GM20431 (cell line): ENCODE data around the gene IKBIP.
"Not testable (repeated sequence)": the region's sequence is repeated elsewhere in the genome, so short reads cannot be mapped to it uniquely, and the experiment has no call there.

Experiments
- in situ Hi-C: fragments of 300-500 bp; cut with MseI, MboI; formaldehyde crosslinking; loops from one replicate; pipeline ENCODE4 v1.15.0; 2020; ENCODE audit warnings: low sequenced_read_pairs; ENCODE audit not compliant: unreplicated experiment

The IKBIP gene, protein sequence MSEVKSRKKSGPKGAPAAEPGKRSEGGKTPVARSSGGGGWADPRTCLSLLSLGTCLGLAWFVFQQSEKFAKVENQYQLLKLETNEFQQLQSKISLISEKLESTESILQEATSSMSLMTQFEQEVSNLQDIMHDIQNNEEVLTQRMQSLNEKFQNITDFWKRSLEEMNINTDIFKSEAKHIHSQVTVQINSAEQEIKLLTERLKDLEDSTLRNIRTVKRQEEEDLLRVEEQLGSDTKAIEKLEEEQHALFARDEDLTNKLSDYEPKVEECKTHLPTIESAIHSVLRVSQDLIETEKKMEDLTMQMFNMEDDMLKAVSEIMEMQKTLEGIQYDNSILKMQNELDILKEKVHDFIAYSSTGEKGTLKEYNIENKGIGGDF

DNA sequence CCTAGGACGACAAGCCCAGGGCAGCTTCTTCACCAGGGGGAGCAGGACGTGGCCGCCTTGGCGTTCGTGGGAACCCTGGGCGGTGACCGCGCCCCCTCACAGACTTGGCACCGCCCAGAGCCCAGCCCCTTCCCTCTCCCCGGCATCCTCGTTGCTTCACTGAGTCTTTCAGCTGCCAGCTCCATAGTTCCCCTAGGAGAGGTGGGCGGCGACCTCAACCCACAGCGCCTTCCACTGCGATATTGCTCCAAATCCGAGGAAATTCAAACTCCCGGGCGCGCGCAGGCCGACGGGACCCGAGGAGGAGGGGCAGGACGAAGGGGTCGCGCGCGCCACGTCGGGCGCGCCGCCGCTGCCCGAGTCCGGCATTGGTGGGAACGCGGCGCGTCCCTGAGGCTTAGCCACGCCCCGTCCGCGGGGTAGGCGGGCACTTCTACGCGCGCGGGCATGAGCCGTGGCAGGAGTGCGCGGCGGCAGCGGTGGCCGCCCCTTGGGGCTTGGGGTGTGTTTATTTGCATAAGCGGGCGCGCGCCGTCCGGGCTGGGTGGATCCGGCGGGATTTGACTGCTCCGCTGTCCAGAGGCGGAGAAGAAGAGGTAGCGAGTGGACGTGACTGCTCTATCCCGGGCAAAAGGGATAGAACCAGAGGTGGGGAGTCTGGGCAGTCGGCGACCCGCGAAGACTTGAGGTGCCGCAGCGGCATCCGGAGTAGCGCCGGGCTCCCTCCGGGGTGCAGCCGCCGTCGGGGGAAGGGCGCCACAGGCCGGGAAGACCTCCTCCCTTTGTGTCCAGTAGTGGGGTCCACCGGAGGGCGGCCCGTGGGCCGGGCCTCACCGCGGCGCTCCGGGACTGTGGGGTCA lies at the start of gene IKBIP, which contains the start of gene APAF1:
Gene IKBIP, minus strand, starts transcription at position 77 of the 860 bp plus-strand sequence. CDS start 87 bp downstream, outside the sequence.
Gene APAF1, plus strand, starts transcription at position 579 of the 860 bp plus-strand sequence. CDS start 3,070 bp downstream, outside the sequence.
- in situ Hi-C loops, result no loop called here

DNA sequence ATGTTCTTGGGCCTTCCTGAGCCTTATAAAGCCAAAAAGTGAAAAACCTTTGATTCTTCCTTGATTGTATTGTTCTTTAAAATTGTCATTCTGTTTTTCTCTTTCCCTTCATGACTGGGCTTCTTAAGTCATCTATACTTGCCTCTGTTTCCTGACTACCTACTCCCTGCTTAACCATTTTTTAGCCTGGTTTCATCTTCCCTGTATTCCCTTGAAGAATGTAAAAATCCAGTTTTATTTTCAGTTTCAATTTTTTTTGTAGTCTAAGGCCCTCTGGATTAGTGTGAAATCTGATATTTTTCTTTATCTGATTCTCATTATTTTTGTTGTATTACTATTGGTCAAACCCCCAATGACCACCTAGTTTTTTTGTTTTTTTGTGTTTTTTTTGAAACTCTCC lies 46.8 kb upstream of the IKBIP start:
- in situ Hi-C loops, result no loop called here

DNA sequence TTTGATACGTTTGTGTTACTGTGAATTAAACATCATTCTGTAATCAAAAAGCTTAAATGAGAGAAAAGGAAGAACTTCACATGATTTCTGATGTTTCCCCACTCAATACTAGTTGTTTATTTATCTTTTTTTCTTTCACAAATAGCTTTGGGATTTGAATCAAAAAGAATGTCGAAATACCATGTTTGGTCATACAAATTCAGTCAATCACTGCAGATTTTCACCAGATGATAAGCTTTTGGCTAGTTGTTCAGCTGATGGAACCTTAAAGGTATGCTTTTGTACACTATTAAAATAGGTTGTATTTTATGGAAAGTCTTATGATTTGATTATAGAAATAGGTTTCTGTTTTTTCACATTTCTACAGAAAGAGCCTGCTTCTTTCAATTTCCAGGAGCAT lies 42.0 kb upstream of the IKBIP start:
- in situ Hi-C loops, result no loop called here

DNA sequence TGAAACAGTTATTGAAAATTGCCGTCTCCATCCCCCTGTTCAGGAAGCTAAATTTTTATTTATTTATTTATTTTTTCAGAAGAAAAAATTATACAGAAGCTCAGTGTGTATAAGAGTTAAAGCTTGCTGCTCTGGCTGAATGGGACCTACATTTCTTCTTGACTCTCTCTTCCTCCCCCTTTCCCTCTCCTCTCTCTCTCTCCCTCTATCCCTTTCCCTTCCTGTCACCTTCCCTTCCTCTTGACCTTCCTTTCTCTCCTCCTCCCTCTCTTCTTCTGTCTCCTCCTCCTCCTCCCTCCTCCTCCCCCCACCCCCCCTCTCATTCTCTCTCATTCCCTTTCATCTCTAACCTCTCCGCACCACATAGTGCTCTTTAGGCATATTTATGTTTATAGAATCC lies 39.6 kb upstream of the IKBIP start:
- in situ Hi-C loops, result no loop called here

DNA sequence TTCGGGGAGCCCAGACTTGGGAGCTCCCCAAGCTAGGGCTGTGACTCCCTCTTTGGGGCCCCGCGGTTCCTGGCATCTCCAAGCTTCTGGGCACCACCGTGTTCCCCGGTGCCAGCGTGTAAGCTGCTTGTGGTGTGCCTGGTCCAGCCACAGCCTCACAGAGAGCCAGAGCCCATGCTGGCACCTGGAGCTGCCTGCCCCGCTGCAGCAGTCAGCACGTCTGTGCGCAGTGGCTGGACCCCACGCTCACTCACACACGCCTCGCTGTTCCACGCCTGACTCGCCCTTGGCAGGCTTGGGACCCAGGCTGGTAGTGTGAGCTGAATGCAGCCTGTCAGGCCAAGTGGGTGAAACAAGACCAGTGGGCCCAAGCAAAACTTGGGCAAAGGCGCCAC lies 35.0 kb upstream of the IKBIP start:
- in situ Hi-C loops, result no loop called here

DNA sequence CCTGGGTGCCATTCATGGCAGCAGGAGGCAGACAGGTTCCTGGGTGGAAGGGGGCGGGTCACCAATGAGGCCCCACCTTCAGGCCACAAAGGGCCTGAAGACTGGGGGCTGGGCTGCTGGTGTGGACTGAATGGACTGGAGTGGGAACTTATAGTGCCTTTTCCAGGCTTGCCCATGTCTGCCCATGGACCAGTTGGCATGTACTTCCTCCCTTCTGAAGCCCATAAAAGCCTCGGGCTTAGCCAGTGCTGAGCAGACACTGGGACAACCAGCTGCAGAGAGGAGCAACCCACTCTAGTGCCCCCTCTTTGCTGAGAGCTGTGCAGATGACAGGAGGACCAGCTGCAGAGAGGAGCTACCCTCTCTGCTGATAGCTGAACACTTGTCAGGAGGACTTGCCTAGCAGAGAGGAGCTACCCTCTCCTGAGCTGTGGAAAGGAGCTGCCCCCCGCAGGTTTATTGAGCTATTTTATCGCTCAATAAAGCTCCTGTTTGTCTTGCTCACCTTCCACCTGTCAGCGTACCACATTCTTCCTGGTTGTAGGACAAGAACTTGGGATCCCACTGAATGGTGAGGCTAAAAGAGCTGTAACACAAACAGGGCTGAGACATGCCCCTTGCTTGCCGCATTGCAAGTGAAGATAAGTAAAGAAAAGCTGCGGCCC lies 34.5 kb upstream of the IKBIP start:
- in situ Hi-C loops, result no loop called here

GRCh38 chr12:98678236-98678945 lies 33.8 kb upstream of the IKBIP start:
- in situ Hi-C loops, result no loop called here

GRCh38 chr12:98674841-98675240 lies 30.3 kb upstream of the IKBIP start:
- in situ Hi-C loops, result no loop called here

- in situ Hi-C loops, result no loop called here
Observed at GRCh38 chr12:98671459-98671858, 26.9 kb upstream of the IKBIP start.

GRCh38 chr12:98669751-98670150 lies 25.2 kb upstream of the IKBIP start:
- in situ Hi-C loops, result no loop called here

GRCh38 chr12:98660521-98660920 lies 15.9 kb upstream of the IKBIP start:
- in situ Hi-C loops, result no loop called here

- in situ Hi-C loops, result no loop called here
Observed at GRCh38 chr12:98656289-98657101, 11.9 kb upstream of the IKBIP start.

DNA sequence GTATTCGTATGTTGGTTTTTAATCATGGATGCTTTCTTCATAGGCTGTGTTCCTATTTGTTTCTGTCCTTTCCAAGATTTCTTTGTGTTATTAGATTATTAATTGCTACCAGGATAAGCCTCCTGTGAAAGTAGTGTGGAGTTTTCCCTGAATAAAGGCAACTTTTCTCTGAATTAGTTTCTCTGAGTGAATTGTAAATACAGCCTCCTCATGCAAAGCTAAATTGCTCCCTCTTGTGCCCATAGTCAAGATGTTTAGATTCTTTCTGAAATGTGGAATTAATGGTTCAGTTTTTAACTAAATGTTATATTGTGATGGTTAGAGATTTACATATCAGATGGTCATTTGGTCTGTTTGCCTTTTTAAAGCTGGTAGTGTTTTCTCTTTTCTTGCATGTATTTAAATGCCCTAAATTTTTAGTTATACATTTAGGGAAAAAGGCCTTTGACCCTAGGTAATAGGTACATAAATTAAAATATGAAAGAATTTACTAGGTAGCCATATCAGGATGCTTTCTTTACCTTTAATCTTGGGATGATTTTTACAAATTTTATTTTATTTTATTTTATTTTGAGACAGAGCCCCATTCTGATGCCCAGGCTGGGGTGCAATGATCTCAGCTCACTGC lies 9.4 kb upstream of the IKBIP start:
- in situ Hi-C loops, result no loop called here

DNA sequence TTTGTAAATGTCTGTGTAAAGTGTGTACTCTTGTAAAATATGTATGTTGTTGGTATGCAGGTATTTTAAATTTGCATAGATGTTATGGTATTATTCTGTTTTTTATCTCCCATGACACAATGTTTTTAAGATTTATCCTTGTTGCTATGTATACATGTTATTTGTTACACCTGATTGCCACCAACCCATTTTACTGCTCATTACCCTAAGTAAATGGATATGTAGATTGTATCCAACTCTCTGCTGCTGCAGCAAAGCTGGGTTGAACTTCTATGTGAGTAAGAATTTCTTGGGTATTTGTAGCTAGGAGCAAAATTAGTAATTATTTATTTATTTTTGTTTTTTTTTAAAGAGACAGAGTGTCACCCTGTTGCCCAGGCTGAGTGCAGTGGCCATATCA lies 6.7 kb upstream of the IKBIP start:
- in situ Hi-C loops, result no loop called here

- in situ Hi-C loops, result no loop called here
Observed at GRCh38 chr12:98646294-98647090, 1.9 kb upstream of the IKBIP start.

DNA sequence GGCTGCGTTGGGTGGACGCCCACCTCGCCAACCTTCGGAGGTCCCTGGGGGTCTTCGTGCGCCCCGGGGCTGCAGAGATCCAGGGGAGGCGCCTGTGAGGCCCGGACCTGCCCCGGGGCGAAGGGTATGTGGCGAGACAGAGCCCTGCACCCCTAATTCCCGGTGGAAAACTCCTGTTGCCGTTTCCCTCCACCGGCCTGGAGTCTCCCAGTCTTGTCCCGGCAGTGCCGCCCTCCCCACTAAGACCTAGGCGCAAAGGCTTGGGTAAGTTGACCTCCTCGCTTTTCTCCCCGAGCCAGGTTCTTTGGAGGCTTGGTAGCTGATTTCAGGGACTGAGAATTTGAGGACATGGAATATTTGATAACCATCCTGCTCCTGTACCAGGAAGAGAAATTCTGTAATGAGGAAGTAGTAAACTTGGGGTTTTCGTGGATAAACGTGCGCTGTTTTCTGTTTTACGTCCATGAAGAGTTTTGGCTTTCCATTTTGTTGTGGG lies 1.0 kb upstream of the IKBIP start:
- in situ Hi-C loops, result no loop called here

DNA sequence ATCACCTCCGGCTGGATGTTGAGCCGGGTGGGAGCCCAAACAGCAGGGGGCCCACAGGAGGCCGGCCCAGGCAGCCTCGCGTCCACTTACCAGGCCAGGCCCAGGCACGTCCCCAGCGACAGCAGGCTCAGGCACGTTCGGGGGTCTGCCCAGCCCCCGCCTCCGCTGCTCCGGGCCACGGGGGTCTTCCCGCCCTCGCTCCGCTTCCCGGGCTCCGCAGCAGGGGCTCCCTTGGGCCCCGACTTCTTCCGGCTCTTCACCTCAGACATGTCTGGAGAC lies 216 bp downstream of the IKBIP start:
- in situ Hi-C loops, result no loop called here

DNA sequence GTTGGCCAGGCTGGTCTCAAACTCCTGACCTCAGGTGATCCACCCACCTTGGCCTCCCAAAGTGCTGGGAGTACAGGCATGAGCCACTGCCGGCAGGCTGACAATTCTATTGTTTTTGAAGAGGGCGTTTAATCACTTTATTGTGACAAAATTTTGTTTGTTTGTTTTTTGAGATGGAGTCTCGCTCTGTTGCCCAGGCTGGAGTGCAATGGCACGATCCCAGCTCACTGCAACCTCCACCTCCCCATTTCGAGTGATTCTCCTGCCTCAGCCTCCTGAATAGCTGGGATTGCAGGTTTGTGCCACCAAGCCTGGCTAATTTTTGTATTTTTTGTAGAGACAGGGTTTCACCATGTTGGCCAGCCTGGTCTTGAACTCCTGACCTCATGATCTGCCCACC lies 1.8 kb downstream of the IKBIP start:
- in situ Hi-C loops, result not testable (repeated sequence)
